Measurements from ENCODE around the gene GRM8.

GRM8 gene

GRCh38 chr7:126557271-126557670, 695.5 kb downstream of the GRM8 start:
- no peak overlapping the region for H3K4me3 ChIP-seq (ENCODE audit: low read length)
- no peak for TF ChIP-seq CTCF (IDR thresholded peaks at IDR 0.05; ENCODE audit: insufficient read depth, low read depth, low read length, missing control alignments)
- no peak for DNase-seq (ENCODE audit: low read depth)

DNA sequence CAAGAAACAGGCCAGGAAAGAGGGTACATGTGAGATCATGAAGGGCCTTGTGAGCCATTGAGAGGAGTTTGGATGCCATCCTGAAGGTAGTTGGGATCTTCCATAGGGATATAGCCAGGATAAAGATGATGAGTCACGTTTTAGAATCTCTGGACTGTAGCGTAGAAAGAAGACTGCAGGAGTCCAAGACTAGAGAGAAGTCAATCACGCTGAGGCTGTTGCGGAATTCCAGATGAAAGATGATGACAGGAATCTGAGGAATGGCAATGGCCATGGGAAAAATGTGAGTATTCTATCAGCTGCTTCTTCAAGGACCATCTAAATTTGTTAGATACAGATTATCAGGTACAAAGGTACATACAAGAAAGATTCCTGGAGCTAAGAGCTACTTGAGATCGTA, 711.3 kb downstream of the GRM8 start:
- no peak overlapping the region for H3K4me3 ChIP-seq (ENCODE audit: low read length)
- no peak for TF ChIP-seq CTCF (IDR thresholded peaks at IDR 0.05; ENCODE audit: insufficient read depth, low read depth, low read length, missing control alignments)
- no peak for DNase-seq (ENCODE audit: low read depth)

DNA sequence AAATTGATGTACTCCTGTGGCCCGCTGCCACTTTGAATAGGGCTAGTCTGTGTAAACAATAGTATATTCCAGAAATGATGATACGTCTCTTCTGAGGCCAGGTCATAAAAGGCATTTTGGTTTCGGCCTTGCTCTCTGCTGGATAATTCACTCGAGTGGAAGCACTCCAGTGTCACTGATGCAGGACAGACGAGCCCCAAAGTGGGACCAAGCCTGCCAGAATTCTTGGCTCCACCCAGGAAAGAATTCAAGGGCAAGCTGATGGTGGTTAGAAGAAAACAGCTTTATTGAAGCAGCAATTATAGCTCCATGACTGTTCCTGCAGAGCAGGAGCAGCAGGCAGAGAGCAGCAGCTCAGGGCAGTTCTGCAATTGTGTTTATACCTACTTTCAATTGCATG, 717.6 kb downstream of the GRM8 start:
- no peak overlapping the region for H3K4me3 ChIP-seq (ENCODE audit: low read length)
- DNase-seq (ENCODE audit: low read depth), result no peak
- no peak for TF ChIP-seq CTCF (IDR thresholded peaks at IDR 0.05; ENCODE audit: insufficient read depth, low read depth, low read length, missing control alignments)

DNA sequence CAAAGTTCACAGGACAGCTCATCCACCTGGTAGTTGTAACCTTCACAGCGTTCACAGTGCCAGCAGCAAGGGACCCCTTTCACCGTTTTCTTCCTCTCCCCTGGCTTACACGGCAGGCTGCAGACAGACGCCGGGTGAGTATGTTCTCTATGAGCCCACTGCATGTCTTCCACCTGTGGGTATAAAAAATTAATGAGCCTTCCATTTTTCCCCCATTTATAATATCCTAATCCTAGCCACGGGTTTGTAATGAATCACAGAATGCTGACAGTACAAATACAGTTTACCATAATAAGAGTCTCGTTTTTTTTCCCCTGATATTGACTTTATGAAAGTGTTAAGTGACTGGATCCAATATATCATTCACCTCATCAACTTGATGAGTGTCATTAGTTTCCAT, 719.0 kb downstream of the GRM8 start:
- no peak for DNase-seq (ENCODE audit: low read depth)

DNA sequence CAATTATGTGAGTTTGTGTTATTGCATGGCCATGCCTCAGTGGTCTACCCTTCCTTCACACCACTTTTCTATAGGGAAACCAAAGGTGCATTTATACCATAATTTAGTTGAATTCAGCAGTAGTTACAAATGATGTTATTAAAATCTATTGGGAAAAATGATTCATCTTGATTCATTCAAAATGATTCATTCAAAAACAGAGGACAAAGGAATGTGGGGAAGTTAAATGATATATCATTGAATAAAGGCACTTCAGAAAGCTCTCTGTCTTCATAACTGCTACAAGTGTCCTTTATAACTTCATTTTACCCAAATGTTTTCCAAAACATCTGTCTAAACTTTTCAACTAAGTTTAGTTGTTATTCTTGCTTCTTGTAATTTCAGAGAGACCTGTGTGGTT, 722.9 kb downstream of the GRM8 start:
- TF ChIP-seq CTCF (IDR thresholded peaks at IDR 0.05; ENCODE audit: insufficient read depth, low read depth, low read length, missing control alignments), result no peak
- DNase-seq (ENCODE audit: low read depth), result peak; percentile 54
- H3K4me3 ChIP-seq (ENCODE audit: low read length), result no peak overlapping the region

More for the DNA sequence above, 719.0 kb downstream of the GRM8 start:
- TF ChIP-seq CTCF (IDR thresholded peaks at IDR 0.05; ENCODE audit: insufficient read depth, low read depth, low read length, missing control alignments), result no peak
- H3K4me3 ChIP-seq (ENCODE audit: low read length), result no peak overlapping the region

GRCh38 chr7:126529254-126529653, 723.5 kb downstream of the GRM8 start:
- no peak overlapping the region for H3K4me3 ChIP-seq (ENCODE audit: low read length)
- no peak for TF ChIP-seq CTCF (IDR thresholded peaks at IDR 0.05; ENCODE audit: insufficient read depth, low read depth, low read length, missing control alignments)
- DNase-seq (ENCODE audit: low read depth), result no peak

GRCh38 chr7:126525906-126526305, 726.8 kb downstream of the GRM8 start:
- no peak overlapping the region for H3K4me3 ChIP-seq (ENCODE audit: low read length)
- no peak for DNase-seq (ENCODE audit: low read depth)
- no peak for TF ChIP-seq CTCF (IDR thresholded peaks at IDR 0.05; ENCODE audit: insufficient read depth, low read depth, low read length, missing control alignments)

All from epithelial cell of esophagus (primary cell).